DND-41 (cell line): ENCODE data around the gene COX6B2.

Experiments used
- ATAC-seq: fragments of 200-7000 bp; cut with Tn5 transposase; 3 replicates; pipeline ENCODE4 v1.9.1; 2021; ENCODE audit warnings: low read depth; ENCODE audit not compliant: insufficient read depth
- DNase-seq: peaks from one replicate; pipeline ENCODE4 v3.0.0-alpha.2; 2020
- H2AFZ ChIP-seq: 2 replicates; pipeline ENCODE4 v1.6.0; 2012; ENCODE audit warnings: low read depth, low read length
- H3K27ac ChIP-seq: 2 replicates; pipeline ENCODE4 v1.5.1; 2012; ENCODE audit warnings: low read length, inconsistent platforms
- H3K27me3 ChIP-seq: fragments of 200-600 bp; sonication (generic); 2 replicates; pipeline ENCODE4 v1.6.0; 2012; ENCODE audit warnings: low read length, mild to moderate bottlenecking, inconsistent platforms; ENCODE audit not compliant: insufficient read depth, poor library complexity
- H3K36me3 ChIP-seq: 2 replicates; pipeline ENCODE4 v1.5.1; 2012; ENCODE audit warnings: low read length, inconsistent platforms; ENCODE audit not compliant: insufficient read depth
- H3K4me1 ChIP-seq: 2 replicates; pipeline ENCODE4 v1.5.1; 2012; ENCODE audit warnings: mild to moderate bottlenecking, low read length; ENCODE audit not compliant: insufficient read depth
- H3K4me2 ChIP-seq: 2 replicates; pipeline ENCODE4 v1.6.0; 2012; ENCODE audit warnings: mild to moderate bottlenecking, moderate library complexity, low read length, inconsistent platforms; ENCODE audit not compliant: insufficient read depth
- H3K4me3 ChIP-seq, 2 experiments: fragments of 200-600 bp in 1 of 2; shearing (Covaris generic) in 1 of 2; 2 replicates each; pipeline ENCODE4 v1.5.1; 2012 to 2016; ENCODE audit warnings: inconsistent platforms in 2 of 2, low read length in 2 of 2, mild to moderate bottlenecking in 2 of 2, low read depth in 1 of 2, moderate library complexity in 1 of 2
- H3K79me2 ChIP-seq: 2 replicates; pipeline ENCODE4 v1.6.0; 2012; ENCODE audit warnings: low read length, inconsistent platforms; ENCODE audit not compliant: insufficient read depth
- H3K9ac ChIP-seq: 2 replicates; pipeline ENCODE4 v1.6.0; 2012; ENCODE audit warnings: low read depth, mild to moderate bottlenecking, inconsistent platforms, low read length, moderate library complexity
- H3K9me3 ChIP-seq: 2 replicates; pipeline ENCODE4 v1.5.1; 2012; ENCODE audit warnings: low read length, moderate library complexity, mild to moderate bottlenecking, inconsistent platforms; ENCODE audit not compliant: insufficient read depth, severe bottlenecking
- H4K20me1 ChIP-seq: 2 replicates; pipeline ENCODE4 v1.6.0; 2012; ENCODE audit warnings: low read length; ENCODE audit not compliant: insufficient read depth
- EZH2 ChIP-seq: IDR thresholded peaks from 3 replicates; pipeline ENCODE4 v1.6.1; 2012; ENCODE audit warnings: borderline replicate concordance, low read depth, mild to moderate bottlenecking, moderate library complexity, low read length, inconsistent platforms; ENCODE audit not compliant: severe bottlenecking
- TF ChIP-seq, protein P1 (sequence below): IDR thresholded peaks from 2 replicates; pipeline ENCODE4 v1.5.1; 2012; ENCODE audit warnings: borderline replicate concordance, low read length, moderate library complexity, mild to moderate bottlenecking; ENCODE audit not compliant: poor library complexity, severe bottlenecking; ENCODE audit errors: extremely low read depth

COX6B2 gene

GRCh38 chr19:55382522-55383054, 28.1 kb upstream of the COX6B2 start:
- ATAC-seq (no peak), DNase-seq (no peak)
- peaks cover 43% of the 10 kb centered on the region for H3K4me1 ChIP-seq
- H3K79me2 ChIP-seq: peaks cover 55% of the 10 kb centered on the region
- H3K4me2 ChIP-seq: peak overlapping the region; percentile 84
- H3K4me3 ChIP-seq: peak overlapping the region; percentile 41 to 69; a peak in 3 of 4 replicates
- peak overlapping the region; percentile 82 for H3K9ac ChIP-seq
- peaks cover 18% of the 10 kb centered on the region for H4K20me1 ChIP-seq
- H3K27me3 ChIP-seq: no peaks in the 10 kb centered on the region
- H2AFZ ChIP-seq: peak overlapping the region; percentile 84; the same call in 1 of the 2 replicates
- peak overlapping the region; percentile 90 for H3K27ac ChIP-seq
- peaks cover 17% of the 10 kb centered on the region for H3K36me3 ChIP-seq
- H3K9me3 ChIP-seq: no peaks in the 10 kb centered on the region
- TF ChIP-seq, protein P1, sequence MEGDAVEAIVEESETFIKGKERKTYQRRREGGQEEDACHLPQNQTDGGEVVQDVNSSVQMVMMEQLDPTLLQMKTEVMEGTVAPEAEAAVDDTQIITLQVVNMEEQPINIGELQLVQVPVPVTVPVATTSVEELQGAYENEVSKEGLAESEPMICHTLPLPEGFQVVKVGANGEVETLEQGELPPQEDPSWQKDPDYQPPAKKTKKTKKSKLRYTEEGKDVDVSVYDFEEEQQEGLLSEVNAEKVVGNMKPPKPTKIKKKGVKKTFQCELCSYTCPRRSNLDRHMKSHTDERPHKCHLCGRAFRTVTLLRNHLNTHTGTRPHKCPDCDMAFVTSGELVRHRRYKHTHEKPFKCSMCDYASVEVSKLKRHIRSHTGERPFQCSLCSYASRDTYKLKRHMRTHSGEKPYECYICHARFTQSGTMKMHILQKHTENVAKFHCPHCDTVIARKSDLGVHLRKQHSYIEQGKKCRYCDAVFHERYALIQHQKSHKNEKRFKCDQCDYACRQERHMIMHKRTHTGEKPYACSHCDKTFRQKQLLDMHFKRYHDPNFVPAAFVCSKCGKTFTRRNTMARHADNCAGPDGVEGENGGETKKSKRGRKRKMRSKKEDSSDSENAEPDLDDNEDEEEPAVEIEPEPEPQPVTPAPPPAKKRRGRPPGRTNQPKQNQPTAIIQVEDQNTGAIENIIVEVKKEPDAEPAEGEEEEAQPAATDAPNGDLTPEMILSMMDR: no peak
- no peak for TF ChIP-seq EZH2

DNA sequence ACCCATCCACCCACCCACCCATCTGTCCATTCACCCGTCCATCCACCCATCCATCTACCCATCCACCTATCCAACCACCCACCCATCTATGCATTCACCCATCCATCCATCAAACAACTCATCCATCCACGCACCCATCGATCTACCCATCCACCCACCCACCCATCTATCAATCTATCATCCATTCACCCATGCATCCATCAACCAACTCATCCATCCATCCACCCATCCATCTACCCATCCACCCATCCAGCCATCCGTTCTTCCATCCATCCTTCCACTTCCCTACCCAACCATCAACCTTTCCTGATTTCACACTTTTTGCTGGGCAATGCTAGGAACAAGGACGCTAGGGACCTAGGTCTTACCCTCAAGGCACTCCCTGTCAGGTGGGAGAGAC, 27.5 kb upstream of the COX6B2 start:
- H3K9me3 ChIP-seq: no peaks in the 10 kb centered on the region
- no peak overlapping the region; the same call in 1 of the 2 replicates for H3K27ac ChIP-seq
- H4K20me1 ChIP-seq: peaks cover 12% of the 10 kb centered on the region
- peak overlapping the region; percentile 84 for H3K4me2 ChIP-seq
- DNase-seq (no peak), ATAC-seq (no peak)
- peaks cover 37% of the 10 kb centered on the region for H3K4me1 ChIP-seq
- no peaks in the 10 kb centered on the region for H3K27me3 ChIP-seq
- TF ChIP-seq EZH2: no peak
- TF ChIP-seq, protein P1: no peak
- H3K4me3 ChIP-seq: peak overlapping the region in 1 of 2 experiments; percentile 69; a peak in 2 of 4 replicates
- no peak overlapping the region for H2AFZ ChIP-seq
- H3K79me2 ChIP-seq: peaks cover 49% of the 10 kb centered on the region
- H3K36me3 ChIP-seq: peaks cover 11% of the 10 kb centered on the region
- no peak overlapping the region for H3K9ac ChIP-seq

GRCh38 chr19:55379174-55379573, 24.7 kb upstream of the COX6B2 start:
- H3K27ac ChIP-seq: no peak overlapping the region
- no peak overlapping the region for H3K9ac ChIP-seq

GRCh38 chr19:55377356-55378131, 23.0 kb upstream of the COX6B2 start:
- no peak for ATAC-seq
- Histone ChIP-seq H3K27ac (no peak overlapping the region), H3K36me3 (no peaks in the 10 kb centered on the region), H4K20me1 (peaks cover 2% of the 10 kb centered on the region; the same call in 1 of the 2 replicates), H3K9me3 (no peaks in the 10 kb centered on the region), H3K4me1 (peaks cover 12% of the 10 kb centered on the region), H3K27me3 (no peaks in the 10 kb centered on the region), H3K79me2 (peaks cover 13% of the 10 kb centered on the region), H3K4me2 (no peak overlapping the region), H3K4me3 (no peak overlapping the region), H2AFZ (no peak overlapping the region), H3K9ac (no peak overlapping the region)
- no peak for DNase-seq
- TF ChIP-seq, protein P1: no peak
- no peak for TF ChIP-seq EZH2

More at GRCh38 chr19:55379174-55379573, 24.7 kb upstream of the COX6B2 start:
- ATAC-seq (no peak), DNase-seq (no peak)
- Histone ChIP-seq H3K36me3 (no peaks in the 10 kb centered on the region; the same call in 1 of the 2 replicates), H3K9me3 (no peaks in the 10 kb centered on the region), H3K4me3 (no peak overlapping the region), H3K4me2 (no peak overlapping the region), H2AFZ (no peak overlapping the region), H3K4me1 (peaks cover 22% of the 10 kb centered on the region), H4K20me1 (no peaks in the 10 kb centered on the region; the same call in 1 of the 2 replicates), H3K27me3 (no peaks in the 10 kb centered on the region), H3K79me2 (peaks cover 27% of the 10 kb centered on the region)
- TF ChIP-seq EZH2: no peak
